Measurements from ENCODE around the gene DUSP15.

DUSP15 gene

DNA sequence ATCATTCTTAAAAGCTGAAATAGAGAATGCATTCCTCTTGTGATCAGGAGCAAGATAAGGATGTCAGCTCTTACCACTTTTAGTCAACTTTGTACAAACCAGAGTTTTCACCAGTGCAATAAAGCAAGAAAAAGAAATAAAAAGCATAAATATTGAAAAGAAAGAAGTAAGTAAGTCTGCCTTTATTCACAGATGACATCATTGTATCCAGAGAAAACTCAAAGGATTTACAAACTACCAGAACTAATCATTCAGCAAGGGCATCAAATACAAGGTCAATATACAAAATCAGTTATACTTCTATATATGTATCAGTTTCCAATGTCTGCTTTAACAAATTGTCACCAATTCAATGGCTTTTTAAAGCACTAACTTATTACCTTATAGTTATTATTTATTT lies 13.5 kb upstream of the DUSP15 start:
- TF ChIP-seq TCF4 (CRISPR knock-in tag; IDR thresholded peaks at IDR 0.05; ENCODE audit: borderline replicate concordance): no peak
- no peak for TF ChIP-seq RARB (CRISPR knock-in tag; IDR thresholded peaks at IDR 0.05)
- TF ChIP-seq, protein P1, sequence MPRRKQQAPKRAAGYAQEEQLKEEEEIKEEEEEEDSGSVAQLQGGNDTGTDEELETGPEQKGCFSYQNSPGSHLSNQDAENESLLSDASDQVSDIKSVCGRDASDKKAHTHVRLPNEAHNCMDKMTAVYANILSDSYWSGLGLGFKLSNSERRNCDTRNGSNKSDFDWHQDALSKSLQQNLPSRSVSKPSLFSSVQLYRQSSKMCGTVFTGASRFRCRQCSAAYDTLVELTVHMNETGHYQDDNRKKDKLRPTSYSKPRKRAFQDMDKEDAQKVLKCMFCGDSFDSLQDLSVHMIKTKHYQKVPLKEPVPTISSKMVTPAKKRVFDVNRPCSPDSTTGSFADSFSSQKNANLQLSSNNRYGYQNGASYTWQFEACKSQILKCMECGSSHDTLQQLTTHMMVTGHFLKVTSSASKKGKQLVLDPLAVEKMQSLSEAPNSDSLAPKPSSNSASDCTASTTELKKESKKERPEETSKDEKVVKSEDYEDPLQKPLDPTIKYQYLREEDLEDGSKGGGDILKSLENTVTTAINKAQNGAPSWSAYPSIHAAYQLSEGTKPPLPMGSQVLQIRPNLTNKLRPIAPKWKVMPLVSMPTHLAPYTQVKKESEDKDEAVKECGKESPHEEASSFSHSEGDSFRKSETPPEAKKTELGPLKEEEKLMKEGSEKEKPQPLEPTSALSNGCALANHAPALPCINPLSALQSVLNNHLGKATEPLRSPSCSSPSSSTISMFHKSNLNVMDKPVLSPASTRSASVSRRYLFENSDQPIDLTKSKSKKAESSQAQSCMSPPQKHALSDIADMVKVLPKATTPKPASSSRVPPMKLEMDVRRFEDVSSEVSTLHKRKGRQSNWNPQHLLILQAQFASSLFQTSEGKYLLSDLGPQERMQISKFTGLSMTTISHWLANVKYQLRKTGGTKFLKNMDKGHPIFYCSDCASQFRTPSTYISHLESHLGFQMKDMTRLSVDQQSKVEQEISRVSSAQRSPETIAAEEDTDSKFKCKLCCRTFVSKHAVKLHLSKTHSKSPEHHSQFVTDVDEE (CRISPR knock-in tag; IDR thresholded peaks at IDR 0.05): no peak
- no peak for TF ChIP-seq ZFP3 (CRISPR knock-in tag; IDR thresholded peaks at IDR 0.05)
- no peak for TF ChIP-seq ARNTL (CRISPR knock-in tag; IDR thresholded peaks at IDR 0.05; ENCODE audit: borderline replicate concordance, low read depth)
- TF ChIP-seq ZNF70 (CRISPR knock-in tag; IDR thresholded peaks at IDR 0.05): no peak
- TF ChIP-seq, protein P2, sequence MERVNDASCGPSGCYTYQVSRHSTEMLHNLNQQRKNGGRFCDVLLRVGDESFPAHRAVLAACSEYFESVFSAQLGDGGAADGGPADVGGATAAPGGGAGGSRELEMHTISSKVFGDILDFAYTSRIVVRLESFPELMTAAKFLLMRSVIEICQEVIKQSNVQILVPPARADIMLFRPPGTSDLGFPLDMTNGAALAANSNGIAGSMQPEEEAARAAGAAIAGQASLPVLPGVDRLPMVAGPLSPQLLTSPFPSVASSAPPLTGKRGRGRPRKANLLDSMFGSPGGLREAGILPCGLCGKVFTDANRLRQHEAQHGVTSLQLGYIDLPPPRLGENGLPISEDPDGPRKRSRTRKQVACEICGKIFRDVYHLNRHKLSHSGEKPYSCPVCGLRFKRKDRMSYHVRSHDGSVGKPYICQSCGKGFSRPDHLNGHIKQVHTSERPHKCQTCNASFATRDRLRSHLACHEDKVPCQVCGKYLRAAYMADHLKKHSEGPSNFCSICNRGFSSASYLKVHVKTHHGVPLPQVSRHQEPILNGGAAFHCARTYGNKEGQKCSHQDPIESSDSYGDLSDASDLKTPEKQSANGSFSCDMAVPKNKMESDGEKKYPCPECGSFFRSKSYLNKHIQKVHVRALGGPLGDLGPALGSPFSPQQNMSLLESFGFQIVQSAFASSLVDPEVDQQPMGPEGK (CRISPR knock-in tag; IDR thresholded peaks at IDR 0.05; ENCODE audit: borderline replicate concordance): no peak
- ATAC-seq: no peak

DNA sequence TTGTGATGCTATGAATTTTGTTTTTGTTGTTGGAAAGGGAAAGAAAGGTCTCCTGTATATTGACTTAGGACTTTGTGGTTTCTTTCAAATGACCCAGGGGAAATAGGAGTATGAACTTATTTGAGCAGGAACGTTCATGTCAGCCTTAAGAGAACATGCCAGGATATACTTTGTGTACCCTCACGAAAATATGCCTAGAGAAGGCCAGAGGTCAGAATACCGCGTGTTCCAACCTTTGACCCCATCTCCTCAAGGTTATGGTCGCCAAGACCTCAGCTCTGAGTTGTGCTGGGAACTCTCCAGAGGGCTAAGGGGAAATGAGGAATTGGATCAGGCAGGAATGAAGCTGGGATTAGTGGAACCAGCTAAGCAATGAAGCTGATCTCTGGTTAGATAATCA lies 11.6 kb upstream of the DUSP15 start:
- TF ChIP-seq ISL1 (CRISPR knock-in tag; IDR thresholded peaks at IDR 0.05) (no peak), TCF4 (CRISPR knock-in tag; IDR thresholded peaks at IDR 0.05; ENCODE audit: borderline replicate concordance) (no peak), SNAI2 (CRISPR knock-in tag; IDR thresholded peaks at IDR 0.05) (no peak), ZNF70 (CRISPR knock-in tag; IDR thresholded peaks at IDR 0.05) (no peak), ARNTL (CRISPR knock-in tag; IDR thresholded peaks at IDR 0.05; ENCODE audit: borderline replicate concordance, low read depth) (no peak), ZFP3 (CRISPR knock-in tag; IDR thresholded peaks at IDR 0.05) (no peak), PPARA (CRISPR knock-in tag; IDR thresholded peaks at IDR 0.05; ENCODE audit: borderline replicate concordance) (no peak), ZNF565 (CRISPR knock-in tag; conservative IDR thresholded peaks at IDR 0.05; ENCODE audit: low read depth) (no peak), OSR1 (CRISPR knock-in tag; IDR thresholded peaks at IDR 0.05) (no peak), RARB (CRISPR knock-in tag; IDR thresholded peaks at IDR 0.05) (no peak), ZFP30 (CRISPR knock-in tag; IDR thresholded peaks at IDR 0.05) (no peak), ZNF8 (CRISPR knock-in tag; IDR thresholded peaks at IDR 0.05) (no peak), ESRRG (CRISPR knock-in tag; IDR thresholded peaks at IDR 0.05) (no peak)
- TF ChIP-seq, protein P3, sequence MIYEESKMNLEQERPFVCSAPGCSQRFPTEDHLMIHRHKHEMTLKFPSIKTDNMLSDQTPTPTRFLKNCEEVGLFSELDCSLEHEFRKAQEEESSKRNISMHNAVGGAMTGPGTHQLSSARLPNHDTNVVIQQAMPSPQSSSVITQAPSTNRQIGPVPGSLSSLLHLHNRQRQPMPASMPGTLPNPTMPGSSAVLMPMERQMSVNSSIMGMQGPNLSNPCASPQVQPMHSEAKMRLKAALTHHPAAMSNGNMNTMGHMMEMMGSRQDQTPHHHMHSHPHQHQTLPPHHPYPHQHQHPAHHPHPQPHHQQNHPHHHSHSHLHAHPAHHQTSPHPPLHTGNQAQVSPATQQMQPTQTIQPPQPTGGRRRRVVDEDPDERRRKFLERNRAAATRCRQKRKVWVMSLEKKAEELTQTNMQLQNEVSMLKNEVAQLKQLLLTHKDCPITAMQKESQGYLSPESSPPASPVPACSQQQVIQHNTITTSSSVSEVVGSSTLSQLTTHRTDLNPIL (CRISPR knock-in tag; IDR thresholded peaks at IDR 0.05; ENCODE audit: low read depth): no peak
- TF ChIP-seq, protein P4, sequence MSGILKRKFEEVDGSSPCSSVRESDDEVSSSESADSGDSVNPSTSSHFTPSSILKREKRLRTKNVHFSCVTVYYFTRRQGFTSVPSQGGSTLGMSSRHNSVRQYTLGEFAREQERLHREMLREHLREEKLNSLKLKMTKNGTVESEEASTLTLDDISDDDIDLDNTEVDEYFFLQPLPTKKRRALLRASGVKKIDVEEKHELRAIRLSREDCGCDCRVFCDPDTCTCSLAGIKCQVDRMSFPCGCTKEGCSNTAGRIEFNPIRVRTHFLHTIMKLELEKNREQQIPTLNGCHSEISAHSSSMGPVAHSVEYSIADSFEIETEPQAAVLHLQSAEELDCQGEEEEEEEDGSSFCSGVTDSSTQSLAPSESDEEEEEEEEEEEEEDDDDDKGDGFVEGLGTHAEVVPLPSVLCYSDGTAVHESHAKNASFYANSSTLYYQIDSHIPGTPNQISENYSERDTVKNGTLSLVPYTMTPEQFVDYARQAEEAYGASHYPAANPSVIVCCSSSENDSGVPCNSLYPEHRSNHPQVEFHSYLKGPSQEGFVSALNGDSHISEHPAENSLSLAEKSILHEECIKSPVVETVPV (CRISPR knock-in tag; IDR thresholded peaks at IDR 0.05): no peak
- TF ChIP-seq, protein P2 (CRISPR knock-in tag; IDR thresholded peaks at IDR 0.05; ENCODE audit: borderline replicate concordance): no peak
- no peak for ATAC-seq

DNA sequence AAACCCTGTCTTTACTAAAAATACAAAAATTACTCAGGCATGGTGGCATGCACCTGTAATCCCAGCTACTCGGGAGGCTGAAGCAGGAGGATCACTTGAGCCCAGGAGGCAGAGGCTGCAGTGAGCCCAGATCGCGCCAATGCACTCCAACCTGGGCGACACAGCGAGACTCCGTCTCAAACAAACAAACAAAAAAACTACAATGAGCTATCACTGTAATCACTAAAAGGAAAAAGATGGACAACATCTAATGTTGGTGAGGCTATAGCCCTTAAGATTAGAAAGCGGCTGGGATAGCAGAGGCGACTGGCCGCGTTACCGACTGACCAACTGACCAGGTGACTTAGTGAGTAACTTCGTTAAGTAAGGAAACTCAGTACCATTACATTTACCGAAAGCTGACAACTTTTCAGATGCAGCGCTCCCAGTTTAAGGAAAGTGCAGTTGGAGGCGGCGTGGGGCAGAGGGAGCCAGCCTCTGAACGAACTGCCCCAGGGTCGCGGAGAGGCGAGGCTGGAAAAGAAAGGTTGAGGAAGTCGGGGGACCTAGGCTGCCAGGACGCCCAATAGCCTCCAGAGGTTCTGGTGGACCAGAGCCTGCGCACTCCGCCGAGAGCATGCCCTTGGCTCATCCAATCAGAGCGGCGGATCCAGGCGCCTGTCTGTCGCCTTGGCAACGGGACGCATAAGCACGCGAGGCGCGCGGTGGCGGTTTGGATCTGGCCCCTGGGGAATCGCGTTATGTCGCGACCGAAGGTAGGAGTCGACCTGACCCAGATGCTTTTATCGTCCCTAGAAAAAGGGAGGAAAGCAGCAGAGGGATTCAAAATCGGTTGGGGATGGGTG lies 9.0 kb upstream of the DUSP15 start:
- peak; percentile 100 for ATAC-seq
- TF ChIP-seq, protein P5, sequence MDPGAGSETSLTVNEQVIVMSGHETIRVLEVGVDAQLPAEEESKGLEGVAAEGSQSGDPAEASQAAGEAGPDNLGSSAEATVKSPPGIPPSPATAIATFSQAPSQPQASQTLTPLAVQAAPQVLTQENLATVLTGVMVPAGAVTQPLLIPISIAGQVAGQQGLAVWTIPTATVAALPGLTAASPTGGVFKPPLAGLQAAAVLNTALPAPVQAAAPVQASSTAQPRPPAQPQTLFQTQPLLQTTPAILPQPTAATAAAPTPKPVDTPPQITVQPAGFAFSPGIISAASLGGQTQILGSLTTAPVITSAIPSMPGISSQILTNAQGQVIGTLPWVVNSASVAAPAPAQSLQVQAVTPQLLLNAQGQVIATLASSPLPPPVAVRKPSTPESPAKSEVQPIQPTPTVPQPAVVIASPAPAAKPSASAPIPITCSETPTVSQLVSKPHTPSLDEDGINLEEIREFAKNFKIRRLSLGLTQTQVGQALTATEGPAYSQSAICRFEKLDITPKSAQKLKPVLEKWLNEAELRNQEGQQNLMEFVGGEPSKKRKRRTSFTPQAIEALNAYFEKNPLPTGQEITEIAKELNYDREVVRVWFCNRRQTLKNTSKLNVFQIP (CRISPR knock-in tag; IDR thresholded peaks at IDR 0.05; ENCODE audit: borderline replicate concordance, low read depth): no peak
- TF ChIP-seq, protein P3 (CRISPR knock-in tag; IDR thresholded peaks at IDR 0.05; ENCODE audit: low read depth): no peak
- no peak for TF ChIP-seq ISL1 (CRISPR knock-in tag; IDR thresholded peaks at IDR 0.05)
- TF ChIP-seq ZNF565 (CRISPR knock-in tag; conservative IDR thresholded peaks at IDR 0.05; ENCODE audit: low read depth): no peak
- TF ChIP-seq CSDC2 (CRISPR knock-in tag; IDR thresholded peaks at IDR 0.05): no peak
- TF ChIP-seq ARNTL (CRISPR knock-in tag; IDR thresholded peaks at IDR 0.05; ENCODE audit: borderline replicate concordance, low read depth): no peak
- TF ChIP-seq ZFP3 (CRISPR knock-in tag; IDR thresholded peaks at IDR 0.05): no peak
- no peak for TF ChIP-seq GLIS3 (CRISPR knock-in tag; IDR thresholded peaks at IDR 0.05)
- TF ChIP-seq ZFP30 (CRISPR knock-in tag; IDR thresholded peaks at IDR 0.05): no peak

All from SK-N-SH treated with all-trans-retinoic acid at 6 μM for 48 hours (cell line).